Tibial nerve (tissue), 4 donors: ENCODE results near the gene AFAP1. TPM values are rescaled to one million over a fixed set of nuclear protein-coding genes. Genes with fewer than 3 reads are reported as not detected.

Experiments
- DNase-seq, 2 donors: peaks; one replicate each; pipeline ENCODE4 v3.0.0-alpha.2; 2019; ENCODE audit warnings: low spot score in 2 of 2
- H3K27ac ChIP-seq, 4 donors: fragments of 200-600 bp; sonication (generic) in 3 of 4; one replicate each; pipeline ENCODE4 v1.5.1; 2017 to 2019; ENCODE audit warnings: mild to moderate bottlenecking in 1 of 4
- H3K27me3 ChIP-seq, 2 donors: fragments of 200-600 bp; sonication (generic) in 1 of 2; one replicate each; pipeline versions ENCODE4 v1.5.1 to v1.6.0; 2017 to 2019
- H3K36me3 ChIP-seq, 3 donors: fragments of 200-600 bp; sonication (generic); one replicate each; pipeline ENCODE4 v1.5.1; 2018 to 2019
- H3K4me1 ChIP-seq, 4 donors: fragments of 200-600 bp; sonication (generic) in 3 of 4; one replicate each; pipeline ENCODE4 v1.5.1; 2017 to 2019
- H3K4me3 ChIP-seq, 4 donors: fragments of 200-600 bp; sonication (generic) in 3 of 4; one replicate each; pipeline ENCODE4 v1.5.1; 2017 to 2019; ENCODE audit warnings: mild to moderate bottlenecking in 1 of 4, moderate library complexity in 1 of 4
- H3K9me3 ChIP-seq, 4 donors: fragments of 200-600 bp; sonication (generic) in 3 of 4; one replicate each; pipeline ENCODE4 v1.5.1; 2017 to 2019
- CTCF ChIP-seq, 5 experiments: fragments of 200-600 bp in 3 of 5; fragments of 450-650 bp in 2 of 5; sonication (generic) in 3 of 5; IDR thresholded peaks; one replicate each; pipeline ENCODE4 v1.5.1; 2016 to 2019; ENCODE audit warnings: antibody characterized with exemption in 5 of 5, mild to moderate bottlenecking in 3 of 5, moderate library complexity in 2 of 5
- EP300 ChIP-seq, 2 donors: sonication (generic); formaldehyde crosslinking; IDR thresholded peaks; one replicate each; pipeline ENCODE4 v1.6.1; 2017; ENCODE audit warnings: antibody characterized with exemption in 2 of 2, mild to moderate bottlenecking in 1 of 2
- POLR2A ChIP-seq, 2 donors: fragments of 450-650 bp; IDR thresholded peaks; one replicate each; pipeline ENCODE4 v1.6.1; 2017; ENCODE audit warnings: antibody characterized with exemption in 2 of 2, mild to moderate bottlenecking in 2 of 2, moderate library complexity in 2 of 2
- WGBS, 2 donors: methylation state at CpG; one replicate each; pipeline ENCODE4 v1.1.5; 2018; 5-methylcytosine and 5-hydroxymethylcytosine counted together
- total RNA-seq, 4 donors: library from RNA; depleted of rRNA; stranded (reverse); fragments of >200 nt; gene quantifications; one replicate each; pipeline ENCODE4 v1.1.0, GENCODE V29; 2016

The AFAP1 gene
- total RNA-seq, 4 donors from 2014 or later: 23.2 to 34.9 (median 32.1) TPM

GRCh38 chr4:7979652-7979968, 39.9 kb upstream of the AFAP1 start:
- Histone ChIP-seq H3K27me3 (no peaks in the 10 kb centered on the region), H3K4me1 (peaks cover 0 to 17% (median 3%) of the 10 kb centered on the region in 4 donors), H3K9me3 (no peaks in the 10 kb centered on the region), H3K27ac (no peak overlapping the region), H3K36me3 (no peaks in the 10 kb centered on the region), H3K4me3 (no peak overlapping the region)
- no peak for DNase-seq
- no peak for TF ChIP-seq POLR2A (IDR thresholded peaks at IDR 0.05)
- no peak for TF ChIP-seq EP300 (IDR thresholded peaks at IDR 0.05)
- TF ChIP-seq CTCF (IDR thresholded peaks at IDR 0.05): no peak
- 76 to 77% methylated on average over 4 of the region's 4 CpGs for WGBS, 2 donors

GRCh38 chr4:7978907-7979651, 39.4 kb upstream of the AFAP1 start:
- Histone ChIP-seq H3K9me3 (no peaks in the 10 kb centered on the region), H3K27ac (peak overlapping the region in 2 of 4 donors; percentile 12 to 20), H3K36me3 (no peaks in the 10 kb centered on the region), H3K4me3 (no peak overlapping the region), H3K4me1 (peaks cover 0 to 17% (median 3%) of the 10 kb centered on the region in 4 donors), H3K27me3 (no peaks in the 10 kb centered on the region)
- 78 to 80% methylated on average over 17 of the region's 17 CpGs for WGBS, 2 donors
- DNase-seq: no peak
- TF ChIP-seq CTCF (IDR thresholded peaks at IDR 0.05) (no peak), POLR2A (IDR thresholded peaks at IDR 0.05) (no peak), EP300 (IDR thresholded peaks at IDR 0.05) (no peak)

GRCh38 chr4:7978489-7978888, 38.8 kb upstream of the AFAP1 start:
- H3K27ac ChIP-seq: peak overlapping the region in 2 of 4 donors; percentile 12 to 25
- H3K4me3 ChIP-seq: no peak overlapping the region
- H3K36me3 ChIP-seq: no peaks in the 10 kb centered on the region
- no peak for DNase-seq
- WGBS, 2 donors: 54 to 66% methylated on average over 5 of the region's 5 CpGs
- TF ChIP-seq CTCF (IDR thresholded peaks at IDR 0.05) (no peak), EP300 (IDR thresholded peaks at IDR 0.05) (no peak), POLR2A (IDR thresholded peaks at IDR 0.05) (no peak)
- peaks cover 0 to 17% (median 3%) of the 10 kb centered on the region in 4 donors for H3K4me1 ChIP-seq
- H3K27me3 ChIP-seq: no peaks in the 10 kb centered on the region
- no peaks in the 10 kb centered on the region for H3K9me3 ChIP-seq

- Histone ChIP-seq H3K27me3 (no peaks in the 10 kb centered on the region), H3K4me1 (peaks cover 0 to 19% (median 3%) of the 10 kb centered on the region in 4 donors), H3K4me3 (no peak overlapping the region), H3K36me3 (no peaks in the 10 kb centered on the region), H3K9me3 (no peaks in the 10 kb centered on the region), H3K27ac (no peak overlapping the region)
- TF ChIP-seq POLR2A (IDR thresholded peaks at IDR 0.05): no peak
- TF ChIP-seq CTCF (IDR thresholded peaks at IDR 0.05): no peak
- TF ChIP-seq EP300 (IDR thresholded peaks at IDR 0.05): no peak
- 93% methylated on average over 5 of the region's 5 CpGs for WGBS, 2 donors
- no peak for DNase-seq
These were observed 37.0 kb upstream of the AFAP1 start for GRCh38 chr4:7976634-7977033.

- Histone ChIP-seq H3K27ac (no peak overlapping the region), H3K4me3 (no peak overlapping the region), H3K36me3 (no peaks in the 10 kb centered on the region), H3K27me3 (no peaks in the 10 kb centered on the region), H3K9me3 (no peaks in the 10 kb centered on the region), H3K4me1 (peaks cover 0 to 25% (median 6%) of the 10 kb centered on the region in 4 donors)
- TF ChIP-seq EP300 (IDR thresholded peaks at IDR 0.05) (no peak), CTCF (IDR thresholded peaks at IDR 0.05) (no peak), POLR2A (IDR thresholded peaks at IDR 0.05) (no peak)
- 96 to 97% methylated on average over 7 of the region's 7 CpGs for WGBS, 2 donors
- DNase-seq: no peak
These were observed 36.4 kb upstream of the AFAP1 start for GRCh38 chr4:7976025-7976424.
